WERI-Rb-1 (cell line): ENCODE measurements around the gene RNF220.

Experiments
- DNase-seq: peaks from one replicate; pipeline ENCODE4 v3.0.0-alpha.2; 2020
- H3K27ac ChIP-seq: fragments of 250-450 bp; sonication (Bioruptor Pico); 2 replicates; pipeline ENCODE4 v1.5.1; 2020; ENCODE audit warnings: mild to moderate bottlenecking, moderate library complexity
- H3K27me3 ChIP-seq: fragments of 250-450 bp; sonication (Bioruptor Pico); 2 replicates; pipeline ENCODE4 v1.5.1; 2021; ENCODE audit warnings: mild to moderate bottlenecking, low read depth, moderate library complexity; ENCODE audit not compliant: insufficient read depth, severe bottlenecking
- H3K36me3 ChIP-seq: fragments of 250-450 bp; sonication (Bioruptor Pico); 2 replicates; pipeline ENCODE4 v1.5.1; 2020; ENCODE audit warnings: mild to moderate bottlenecking, moderate library complexity
- H3K4me3 ChIP-seq: 2 replicates; pipeline ENCODE4 v1.5.1; 2011; ENCODE audit warnings: low read depth, mild to moderate bottlenecking, control low read depth, low read length
- H3K9me3 ChIP-seq: fragments of 250-450 bp; sonication (Bioruptor Pico); 2 replicates; pipeline ENCODE4 v1.5.1; 2021; ENCODE audit warnings: mild to moderate bottlenecking, moderate library complexity; ENCODE audit not compliant: severe bottlenecking
- TF ChIP-seq, protein P1 (sequence below): IDR thresholded peaks from 2 replicates; pipeline ENCODE4 v1.5.1; 2011; ENCODE audit warnings: low read depth, mild to moderate bottlenecking, control low read depth, inconsistent platforms, low read length

The RNF220 gene

DNA sequence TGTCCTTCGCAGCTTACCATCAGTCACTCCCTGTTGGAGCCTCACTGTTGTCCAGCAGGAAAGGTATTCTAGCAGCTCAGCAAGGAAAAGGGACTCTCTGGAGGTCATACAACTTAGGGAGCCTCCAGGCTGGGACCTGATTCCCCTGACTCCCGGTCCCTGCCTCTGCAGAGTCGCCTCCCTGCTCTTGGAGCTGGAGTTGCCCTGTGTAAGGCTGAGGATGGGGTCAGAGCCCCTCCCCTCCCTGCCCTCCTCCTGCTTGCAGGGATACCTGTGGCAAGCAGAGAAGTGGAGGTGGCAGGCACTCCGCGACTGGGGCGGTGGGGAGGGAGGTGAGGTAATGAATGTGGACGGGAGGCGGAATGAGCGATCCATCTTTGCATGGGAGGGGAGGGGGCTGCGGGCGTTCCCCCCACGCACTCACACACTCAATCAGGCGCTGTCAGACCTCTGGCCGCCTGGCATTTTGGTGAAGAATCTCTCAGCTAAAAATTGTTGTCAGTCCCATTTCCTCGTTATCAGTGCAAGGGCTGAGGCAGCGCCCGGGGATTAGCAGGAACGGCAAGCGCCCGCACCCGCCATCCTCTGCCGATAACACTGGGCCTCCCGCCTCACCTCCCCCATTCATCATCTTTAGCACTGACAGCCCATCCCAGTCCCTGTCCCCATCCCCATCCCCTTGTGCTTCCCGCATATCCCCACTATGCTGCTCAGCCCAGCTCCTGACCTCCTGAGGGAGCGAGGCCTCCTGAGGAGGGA lies 204.9 kb downstream of the RNF220 start:
- TF ChIP-seq, protein P1, sequence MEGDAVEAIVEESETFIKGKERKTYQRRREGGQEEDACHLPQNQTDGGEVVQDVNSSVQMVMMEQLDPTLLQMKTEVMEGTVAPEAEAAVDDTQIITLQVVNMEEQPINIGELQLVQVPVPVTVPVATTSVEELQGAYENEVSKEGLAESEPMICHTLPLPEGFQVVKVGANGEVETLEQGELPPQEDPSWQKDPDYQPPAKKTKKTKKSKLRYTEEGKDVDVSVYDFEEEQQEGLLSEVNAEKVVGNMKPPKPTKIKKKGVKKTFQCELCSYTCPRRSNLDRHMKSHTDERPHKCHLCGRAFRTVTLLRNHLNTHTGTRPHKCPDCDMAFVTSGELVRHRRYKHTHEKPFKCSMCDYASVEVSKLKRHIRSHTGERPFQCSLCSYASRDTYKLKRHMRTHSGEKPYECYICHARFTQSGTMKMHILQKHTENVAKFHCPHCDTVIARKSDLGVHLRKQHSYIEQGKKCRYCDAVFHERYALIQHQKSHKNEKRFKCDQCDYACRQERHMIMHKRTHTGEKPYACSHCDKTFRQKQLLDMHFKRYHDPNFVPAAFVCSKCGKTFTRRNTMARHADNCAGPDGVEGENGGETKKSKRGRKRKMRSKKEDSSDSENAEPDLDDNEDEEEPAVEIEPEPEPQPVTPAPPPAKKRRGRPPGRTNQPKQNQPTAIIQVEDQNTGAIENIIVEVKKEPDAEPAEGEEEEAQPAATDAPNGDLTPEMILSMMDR, result no peak
- no peaks in the 10 kb centered on the region for H3K36me3 ChIP-seq
- no peak for DNase-seq
- no peaks in the 10 kb centered on the region for H3K9me3 ChIP-seq
- no peaks in the 10 kb centered on the region for H3K27me3 ChIP-seq
- no peak overlapping the region for H3K4me3 ChIP-seq
- H3K27ac ChIP-seq, result peak overlapping the region; percentile 51; the same call in 1 of the 2 replicates

DNA sequence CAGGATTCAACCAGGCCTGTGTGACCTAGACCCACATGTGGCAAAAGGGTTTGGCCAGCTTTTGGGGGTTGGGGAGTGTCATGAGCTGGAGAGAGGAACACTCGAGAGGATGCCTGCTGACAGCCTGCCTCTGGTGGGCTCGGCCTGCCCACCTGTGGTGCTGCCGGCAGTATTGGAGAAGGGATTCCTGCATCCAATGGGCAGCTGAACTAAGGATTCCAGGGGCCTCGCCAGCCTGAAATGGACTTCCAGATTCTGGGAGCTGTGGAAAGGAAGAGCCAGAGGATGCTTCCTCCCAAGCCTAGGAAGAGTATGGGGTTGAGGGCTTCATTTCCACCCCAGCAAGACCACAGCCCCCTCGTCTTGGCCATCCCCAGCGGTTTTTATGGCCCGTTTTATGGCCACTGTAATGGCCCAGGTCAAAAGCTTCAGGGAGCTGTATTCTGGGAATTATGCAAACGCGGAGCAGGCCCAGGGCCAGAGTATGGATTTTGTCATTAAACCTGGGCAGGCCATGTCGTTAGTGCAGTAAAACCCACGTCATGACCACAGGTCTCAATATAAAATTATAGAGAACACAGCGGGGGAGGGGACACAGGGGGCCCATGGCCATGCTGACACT lies 205.6 kb downstream of the RNF220 start:
- DNase-seq, result no peak
- H3K4me3 ChIP-seq, result no peak overlapping the region
- TF ChIP-seq, protein P1, result no peak
- no peaks in the 10 kb centered on the region for H3K36me3 ChIP-seq
- H3K9me3 ChIP-seq, result no peaks in the 10 kb centered on the region
- H3K27ac ChIP-seq, result no peak overlapping the region
- H3K27me3 ChIP-seq, result no peaks in the 10 kb centered on the region

GRCh38 chr1:44611419-44611818 lies 206.4 kb downstream of the RNF220 start:
- no peak for DNase-seq
- Histone ChIP-seq H3K36me3 (no peaks in the 10 kb centered on the region), H3K27me3 (no peaks in the 10 kb centered on the region), H3K4me3 (no peak overlapping the region), H3K9me3 (no peaks in the 10 kb centered on the region), H3K27ac (no peak overlapping the region)
- TF ChIP-seq, protein P1, result no peak

DNA sequence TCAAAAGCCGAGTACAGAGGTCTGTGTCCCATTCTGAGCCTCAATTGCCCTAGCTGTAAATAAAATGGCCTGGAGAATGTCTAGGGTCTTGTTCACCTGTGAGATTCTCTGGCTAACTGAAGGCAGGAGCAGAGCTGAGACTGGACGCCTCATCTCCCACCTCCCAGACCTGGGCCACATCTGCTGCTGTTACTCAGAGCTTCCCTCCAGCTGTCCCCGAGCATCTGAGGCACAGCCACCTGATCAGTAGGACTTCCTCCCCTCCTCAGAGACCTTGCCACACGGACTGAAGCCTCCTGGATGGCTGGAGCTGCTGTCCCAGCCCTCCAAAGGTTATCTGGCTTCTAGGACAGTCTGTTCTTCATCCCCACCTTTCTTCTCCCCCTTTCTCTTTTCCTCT lies 206.8 kb downstream of the RNF220 start:
- Histone ChIP-seq H3K27me3 (no peaks in the 10 kb centered on the region), H3K4me3 (no peak overlapping the region), H3K27ac (no peak overlapping the region), H3K36me3 (no peaks in the 10 kb centered on the region), H3K9me3 (no peaks in the 10 kb centered on the region)
- no peak for DNase-seq
- TF ChIP-seq, protein P1, result no peak

DNA sequence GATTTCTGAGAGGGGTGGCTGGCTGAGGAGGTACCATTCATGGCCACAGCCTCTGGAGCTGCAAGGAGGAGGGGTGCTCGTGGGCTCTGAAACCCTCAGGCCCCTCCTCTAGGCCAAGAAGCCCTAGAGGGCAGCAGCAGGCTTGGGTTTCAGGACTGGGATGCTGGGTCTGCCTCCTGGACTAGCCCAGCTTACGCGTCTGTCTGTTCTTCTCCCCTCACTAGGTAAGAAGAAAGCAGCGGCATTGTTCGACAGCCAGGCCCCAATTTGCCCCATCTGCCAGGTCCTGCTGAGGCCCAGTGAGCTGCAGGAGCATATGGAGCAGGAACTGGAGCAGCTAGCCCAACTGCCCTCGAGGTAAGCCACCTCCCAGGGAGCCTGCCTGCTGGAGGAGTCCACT lies 208.9 kb downstream of the RNF220 start:
- peak; percentile 76 for DNase-seq
- Histone ChIP-seq H3K36me3 (no peaks in the 10 kb centered on the region), H3K9me3 (no peaks in the 10 kb centered on the region), H3K4me3 (no peak overlapping the region), H3K27ac (peak overlapping the region; percentile 26), H3K27me3 (no peaks in the 10 kb centered on the region)
- TF ChIP-seq, protein P1, result peak; percentile 35; the same call in 1 of the 2 replicates
